Fibroblast of lung (primary cell): ENCODE results near the gene SLC44A5.

ENCODE experiments used
- EZH2 ChIP-seq: IDR thresholded peaks from 2 replicates; pipeline ENCODE4 v1.5.1; 2012; ENCODE audit warnings: low read length, control low read depth, mild to moderate bottlenecking; ENCODE audit errors: missing control alignments
- TF ChIP-seq, protein P1 (sequence below), 2 donors: IDR thresholded peaks in 1 of 2; conservative IDR thresholded peaks in 1 of 2; 1 replicate in 1 of 2; 2 replicates in 1 of 2; pipeline ENCODE4 v1.5.1; 2011 to 2012; ENCODE audit warnings: low read length in 2 of 2, control low read depth in 1 of 2, inconsistent platforms in 1 of 2, low read depth in 1 of 2, mild to moderate bottlenecking in 1 of 2

DNA sequence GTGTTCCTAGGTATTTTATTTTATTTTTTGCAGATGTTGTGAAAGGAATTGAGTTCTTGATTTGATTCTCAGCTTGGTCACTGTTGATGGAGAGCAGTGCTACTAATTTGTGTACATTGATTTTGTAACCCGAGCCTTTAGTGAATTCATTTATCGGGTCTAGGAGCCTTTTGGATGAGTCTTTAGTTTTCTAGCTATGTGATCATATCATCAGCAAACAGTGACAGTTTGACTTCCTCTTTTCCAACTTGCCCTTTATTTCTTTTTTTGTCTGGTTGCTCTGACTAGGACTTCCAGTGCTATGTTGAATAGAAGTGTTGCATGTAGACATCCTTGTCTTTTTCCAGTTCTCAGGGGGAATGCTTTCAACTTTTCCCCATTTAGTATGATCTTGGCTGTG is 337.8 kb downstream of the SLC44A5 start:
- TF ChIP-seq, protein P1, sequence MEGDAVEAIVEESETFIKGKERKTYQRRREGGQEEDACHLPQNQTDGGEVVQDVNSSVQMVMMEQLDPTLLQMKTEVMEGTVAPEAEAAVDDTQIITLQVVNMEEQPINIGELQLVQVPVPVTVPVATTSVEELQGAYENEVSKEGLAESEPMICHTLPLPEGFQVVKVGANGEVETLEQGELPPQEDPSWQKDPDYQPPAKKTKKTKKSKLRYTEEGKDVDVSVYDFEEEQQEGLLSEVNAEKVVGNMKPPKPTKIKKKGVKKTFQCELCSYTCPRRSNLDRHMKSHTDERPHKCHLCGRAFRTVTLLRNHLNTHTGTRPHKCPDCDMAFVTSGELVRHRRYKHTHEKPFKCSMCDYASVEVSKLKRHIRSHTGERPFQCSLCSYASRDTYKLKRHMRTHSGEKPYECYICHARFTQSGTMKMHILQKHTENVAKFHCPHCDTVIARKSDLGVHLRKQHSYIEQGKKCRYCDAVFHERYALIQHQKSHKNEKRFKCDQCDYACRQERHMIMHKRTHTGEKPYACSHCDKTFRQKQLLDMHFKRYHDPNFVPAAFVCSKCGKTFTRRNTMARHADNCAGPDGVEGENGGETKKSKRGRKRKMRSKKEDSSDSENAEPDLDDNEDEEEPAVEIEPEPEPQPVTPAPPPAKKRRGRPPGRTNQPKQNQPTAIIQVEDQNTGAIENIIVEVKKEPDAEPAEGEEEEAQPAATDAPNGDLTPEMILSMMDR (conservative IDR thresholded peaks at IDR 0.05 in 1 of 2, IDR thresholded peaks at IDR 0.05 in 1 of 2; ENCODE audit: low read depth in 1 of 2, low read length in 2 of 2), result no peak
- no peak for TF ChIP-seq EZH2
